Measurements from ENCODE around the gene ZNF554.
"Not testable (repeated sequence)": the region's sequence is repeated elsewhere in the genome, so short reads cannot be mapped to it uniquely, and the experiment has no call there.

Gene ZNF554

GRCh38 chr19:2869618-2870017 lies 50.0 kb downstream of the ZNF554 start:
- Mint-ChIP-seq H3K4me3 (no peak overlapping the region), H3K9me3 (peaks cover 78% of the 10 kb centered on the region), H3K36me3 (ENCODE audit: low read depth) (peaks cover 6% of the 10 kb centered on the region), H3K27ac (no peak overlapping the region), H3K4me1 (no peaks in the 10 kb centered on the region), H3K27me3 (ENCODE audit: low read depth, poor library complexity) (no peaks in the 10 kb centered on the region)
- no peak for DNase-seq
- TF ChIP-seq CTCF (IDR thresholded peaks at IDR 0.05) = no peak

- H3K27me3 Mint-ChIP-seq (ENCODE audit: low read depth, poor library complexity); H3K36me3 Mint-ChIP-seq (ENCODE audit: low read depth); H3K4me1 Mint-ChIP-seq; DNase-seq; H3K27ac Mint-ChIP-seq; H3K4me3 Mint-ChIP-seq: not testable (repeated sequence)
- H3K9me3 Mint-ChIP-seq = peaks cover 76% of the 10 kb centered on the region
Observed at GRCh38 chr19:2872175-2872574, 52.5 kb downstream of the ZNF554 start.

GRCh38 chr19:2877398-2878331 lies 58.0 kb downstream of the ZNF554 start:
- Mint-ChIP-seq H3K4me1 (no peaks in the 10 kb centered on the region), H3K9me3 (peaks cover 80% of the 10 kb centered on the region), H3K4me3 (no peak overlapping the region), H3K36me3 (ENCODE audit: low read depth) (no peaks in the 10 kb centered on the region), H3K27ac (no peak overlapping the region), H3K27me3 (ENCODE audit: low read depth, poor library complexity) (no peaks in the 10 kb centered on the region)
- no peak for DNase-seq
- no peak for TF ChIP-seq CTCF (IDR thresholded peaks at IDR 0.05)

- Mint-ChIP-seq H3K4me1 (no peaks in the 10 kb centered on the region), H3K27ac (no peak overlapping the region), H3K36me3 (ENCODE audit: low read depth) (no peaks in the 10 kb centered on the region), H3K9me3 (peaks cover 46% of the 10 kb centered on the region), H3K27me3 (ENCODE audit: low read depth, poor library complexity) (peaks cover 4% of the 10 kb centered on the region), H3K4me3 (no peak overlapping the region)
- no peak for DNase-seq
- no peak for TF ChIP-seq CTCF (IDR thresholded peaks at IDR 0.05)
Observed at GRCh38 chr19:2883686-2884439, 64.2 kb downstream of the ZNF554 start.

GRCh38 chr19:2885736-2886135 lies 66.1 kb downstream of the ZNF554 start:
- Mint-ChIP-seq H3K4me3 (no peak overlapping the region), H3K36me3 (ENCODE audit: low read depth) (no peaks in the 10 kb centered on the region), H3K27ac (no peak overlapping the region), H3K27me3 (ENCODE audit: low read depth, poor library complexity) (peaks cover 14% of the 10 kb centered on the region), H3K4me1 (no peaks in the 10 kb centered on the region), H3K9me3 (peaks cover 43% of the 10 kb centered on the region)
- DNase-seq = no peak
- TF ChIP-seq CTCF (IDR thresholded peaks at IDR 0.05) = no peak

Data from nephron progenitor cell (in vitro differentiated cells).